GM12864 (cell line): ENCODE results near the gene EPHA7.

ENCODE experiments used
- DNase-seq: peaks from one replicate; pipeline ENCODE4 v3.0.0-alpha.2; 2011; ENCODE audit warnings: low read depth
- H3K4me3 ChIP-seq: 2 replicates; pipeline ENCODE4 v1.5.1; 2011; ENCODE audit warnings: mild to moderate bottlenecking, low read depth, low read length, control low read depth
- TF ChIP-seq, protein P1 (sequence below): IDR thresholded peaks from 2 replicates; pipeline ENCODE4 v1.5.1; 2011; ENCODE audit warnings: low read depth, mild to moderate bottlenecking, moderate library complexity, low read length, control low read depth, inconsistent platforms; ENCODE audit errors: missing control alignments

Gene EPHA7

DNA sequence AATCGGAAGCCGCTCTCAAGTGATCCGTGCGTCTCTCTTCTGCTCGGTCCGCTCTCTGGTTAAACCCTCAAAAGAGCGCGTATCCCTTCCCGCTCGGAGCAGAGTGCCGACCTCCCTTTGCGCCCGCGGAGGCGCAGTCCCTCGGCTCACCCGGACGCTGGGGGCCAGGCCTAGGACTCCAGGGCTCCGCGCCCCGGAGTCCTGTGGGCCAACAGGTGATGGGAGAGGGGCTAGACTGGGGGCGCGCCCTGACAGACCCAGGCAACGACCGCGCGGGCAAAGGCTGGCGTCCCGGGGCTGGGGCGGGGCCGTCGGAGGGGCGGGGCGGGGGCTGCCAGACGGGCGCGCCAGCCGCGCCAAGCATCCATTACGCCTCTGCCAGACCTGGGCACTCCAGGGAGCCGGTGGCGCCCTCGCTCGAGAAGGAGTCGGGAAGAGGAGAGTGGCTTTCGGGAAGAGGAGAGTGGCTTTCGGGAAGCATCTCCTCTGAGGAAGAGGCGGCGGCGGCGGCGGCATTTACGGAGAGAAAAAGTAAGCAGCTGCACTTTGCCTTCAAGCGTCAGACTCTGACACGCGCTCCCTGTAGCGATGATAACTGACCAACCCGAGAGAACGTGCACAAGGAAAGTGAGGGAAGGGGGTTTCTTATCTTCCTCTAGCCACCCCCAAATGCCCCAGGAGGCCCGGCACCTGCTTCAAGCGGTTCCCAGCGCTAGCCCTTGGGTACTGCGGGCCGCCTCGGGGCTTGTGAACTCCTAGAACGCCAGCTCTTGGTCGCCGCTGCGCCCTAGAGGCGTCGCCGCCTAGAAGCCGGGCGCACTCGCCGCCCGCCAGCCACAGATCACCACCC is 2.6 kb downstream of the EPHA7 start:
- no peak for DNase-seq
- TF ChIP-seq, protein P1, sequence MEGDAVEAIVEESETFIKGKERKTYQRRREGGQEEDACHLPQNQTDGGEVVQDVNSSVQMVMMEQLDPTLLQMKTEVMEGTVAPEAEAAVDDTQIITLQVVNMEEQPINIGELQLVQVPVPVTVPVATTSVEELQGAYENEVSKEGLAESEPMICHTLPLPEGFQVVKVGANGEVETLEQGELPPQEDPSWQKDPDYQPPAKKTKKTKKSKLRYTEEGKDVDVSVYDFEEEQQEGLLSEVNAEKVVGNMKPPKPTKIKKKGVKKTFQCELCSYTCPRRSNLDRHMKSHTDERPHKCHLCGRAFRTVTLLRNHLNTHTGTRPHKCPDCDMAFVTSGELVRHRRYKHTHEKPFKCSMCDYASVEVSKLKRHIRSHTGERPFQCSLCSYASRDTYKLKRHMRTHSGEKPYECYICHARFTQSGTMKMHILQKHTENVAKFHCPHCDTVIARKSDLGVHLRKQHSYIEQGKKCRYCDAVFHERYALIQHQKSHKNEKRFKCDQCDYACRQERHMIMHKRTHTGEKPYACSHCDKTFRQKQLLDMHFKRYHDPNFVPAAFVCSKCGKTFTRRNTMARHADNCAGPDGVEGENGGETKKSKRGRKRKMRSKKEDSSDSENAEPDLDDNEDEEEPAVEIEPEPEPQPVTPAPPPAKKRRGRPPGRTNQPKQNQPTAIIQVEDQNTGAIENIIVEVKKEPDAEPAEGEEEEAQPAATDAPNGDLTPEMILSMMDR, result no peak
- no peak overlapping the region for H3K4me3 ChIP-seq

DNA sequence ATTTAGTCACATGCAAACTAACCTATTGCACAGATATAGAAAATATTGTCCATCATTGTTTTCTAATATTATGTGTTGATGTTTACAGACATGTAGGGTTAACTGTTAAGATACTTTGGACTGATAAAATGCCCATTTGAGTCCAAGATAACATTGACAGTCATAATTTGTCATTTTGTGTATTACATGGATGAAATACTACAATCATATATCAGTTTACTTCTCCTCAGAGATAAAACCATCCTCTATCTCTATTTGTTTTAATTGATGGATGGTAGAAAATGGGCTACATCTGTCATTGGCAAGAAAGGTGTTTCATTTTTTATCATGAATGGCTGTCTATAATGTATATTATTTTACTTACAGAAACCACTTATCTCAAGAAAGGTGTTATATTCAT is 6.2 kb downstream of the EPHA7 start:
- no peak for DNase-seq
- H3K4me3 ChIP-seq, result no peak overlapping the region
- TF ChIP-seq, protein P1, result no peak

DNA sequence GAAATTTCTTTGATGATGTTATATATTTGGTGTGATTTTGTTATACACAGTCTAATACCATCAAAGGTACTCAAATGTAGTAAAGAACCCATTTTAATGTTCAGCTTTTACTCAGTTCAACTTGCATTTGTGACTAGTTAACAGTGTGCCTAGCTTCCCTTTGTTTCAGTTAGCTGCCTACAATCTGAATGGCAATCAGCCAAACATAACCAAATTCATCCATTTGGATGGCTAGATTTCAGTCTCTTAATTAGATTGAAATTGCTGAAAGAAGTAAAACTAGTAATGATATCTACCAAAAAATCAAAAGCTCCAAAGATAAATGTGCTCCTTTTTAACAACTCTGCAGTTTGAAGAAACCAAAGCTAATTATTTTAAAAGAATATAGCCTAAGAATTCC is 6.9 kb downstream of the EPHA7 start:
- TF ChIP-seq, protein P1, result no peak
- no peak overlapping the region for H3K4me3 ChIP-seq
- no peak for DNase-seq

DNA sequence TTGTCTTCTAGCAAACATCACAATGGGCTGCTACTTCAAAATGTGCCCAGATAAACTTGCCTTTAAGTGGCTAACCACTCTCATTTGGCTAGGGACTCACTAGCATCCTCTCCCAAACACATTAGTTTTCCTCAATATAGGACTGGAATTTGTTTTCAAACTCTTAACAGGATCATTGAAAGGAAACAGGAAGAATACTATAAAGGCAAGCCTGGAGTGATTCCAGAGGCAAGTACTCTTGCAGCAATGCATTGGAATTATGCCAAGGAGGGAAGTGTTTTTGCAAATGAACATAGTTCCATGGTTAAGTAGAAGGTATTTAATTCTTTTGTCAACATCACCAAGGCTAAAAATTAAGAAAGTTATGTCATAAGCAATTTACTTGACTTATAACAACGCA is 12.2 kb downstream of the EPHA7 start:
- no peak for DNase-seq
- TF ChIP-seq, protein P1, result no peak
- no peak overlapping the region for H3K4me3 ChIP-seq

DNA sequence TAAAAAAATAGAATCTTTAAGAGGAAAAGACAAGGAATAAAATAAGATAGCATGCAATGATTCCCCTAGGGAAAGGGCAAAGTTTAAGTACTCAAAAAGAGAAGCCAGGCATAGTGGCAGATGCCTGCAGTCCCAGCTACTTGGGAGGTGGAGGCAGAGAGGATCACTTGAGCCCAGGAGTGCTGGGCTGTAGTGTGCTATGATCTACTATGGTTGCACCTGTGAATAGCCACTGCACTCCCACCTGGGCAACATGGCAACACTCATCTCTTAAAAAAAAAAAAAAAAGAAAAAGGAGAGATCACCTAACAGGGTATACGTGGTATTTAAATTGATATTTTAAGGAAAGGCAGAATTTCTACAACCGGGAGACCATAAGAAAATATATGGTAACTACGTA is 16.0 kb downstream of the EPHA7 start:
- no peak overlapping the region for H3K4me3 ChIP-seq
- TF ChIP-seq, protein P1, result no peak
- no peak for DNase-seq

DNA sequence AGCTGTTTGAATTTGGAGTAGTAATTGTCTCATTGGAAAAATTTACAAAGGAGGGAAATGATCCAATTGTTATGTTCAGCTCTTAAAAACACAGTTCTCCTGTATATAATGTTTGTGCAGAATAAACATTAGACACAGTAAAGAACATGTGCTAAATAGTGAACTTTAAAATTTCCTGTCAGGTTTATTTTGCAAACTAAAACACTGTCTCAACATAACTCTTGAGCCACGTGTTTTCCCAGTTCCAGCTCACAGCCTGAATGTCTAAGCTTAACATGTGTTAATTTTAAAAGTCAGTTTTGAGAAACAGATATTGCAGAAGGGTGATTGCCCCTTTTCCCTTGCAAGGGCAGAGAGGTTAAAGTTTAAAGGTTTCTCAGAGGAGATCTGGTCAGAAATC is 20.6 kb downstream of the EPHA7 start:
- TF ChIP-seq, protein P1, result no peak
- no peak for DNase-seq
- H3K4me3 ChIP-seq, result no peak overlapping the region

DNA sequence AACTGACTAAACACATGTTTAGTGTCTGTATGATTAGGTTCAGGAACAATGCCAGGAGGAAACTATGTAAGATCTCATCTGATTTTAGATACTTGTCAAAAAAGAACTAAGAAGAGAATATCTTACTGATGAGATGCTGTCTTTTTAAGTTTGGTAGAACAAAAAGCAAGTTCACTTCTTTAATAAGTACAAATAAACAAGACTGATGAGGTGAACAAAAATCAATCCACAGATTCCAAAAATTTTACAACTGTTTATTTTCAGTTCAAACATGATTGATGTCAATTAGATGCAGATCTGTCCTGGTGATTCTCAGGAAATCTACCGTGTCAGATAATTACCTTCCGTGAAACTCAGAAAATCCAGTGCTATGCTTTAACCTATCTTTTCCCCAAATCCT is 24.9 kb downstream of the EPHA7 start:
- TF ChIP-seq, protein P1, result no peak
- DNase-seq, result no peak

More for the DNA sequence above, 24.9 kb downstream of the EPHA7 start:
- no peak overlapping the region for H3K4me3 ChIP-seq
